SK-N-SH treated with all-trans-retinoic acid at 6 μM for 48 hours (cell line): Measurements from ENCODE around the gene ZNF503.

ENCODE experiments used
- ARNTL ChIP-seq: fragments of 450-650 bp; formaldehyde crosslinking; IDR thresholded peaks from 2 replicates; pipeline ENCODE4 v1.5.0; 2020; ENCODE audit warnings: low read depth, mild to moderate bottlenecking, moderate library complexity, borderline replicate concordance
- CREB5 ChIP-seq: fragments of 250-450 bp; sonication (Bioruptor Pico); IDR thresholded peaks from 2 replicates; pipeline ENCODE4 v1.5.1; 2020; ENCODE audit warnings: low read depth, mild to moderate bottlenecking, moderate library complexity
- ISL1 ChIP-seq: fragments of 250-450 bp; sonication (Bioruptor Pico); IDR thresholded peaks from 2 replicates; pipeline ENCODE4 v2.1.2; 2022; ENCODE audit warnings: mild to moderate bottlenecking, moderate library complexity
- OSR1 ChIP-seq: fragments of 250-450 bp; sonication (Bioruptor Pico); IDR thresholded peaks from 2 replicates; pipeline ENCODE4 v1.8.0; 2022; ENCODE audit warnings: moderate library complexity, mild to moderate bottlenecking, inconsistent platforms
- POU6F1 ChIP-seq: fragments of 250-450 bp; sonication (Bioruptor Pico); IDR thresholded peaks from 2 replicates; pipeline ENCODE4 v1.8.0; 2021; ENCODE audit warnings: low read depth, mild to moderate bottlenecking, moderate library complexity, borderline replicate concordance
- RARB ChIP-seq: fragments of 250-450 bp; sonication (Bioruptor Pico); IDR thresholded peaks from 2 replicates; pipeline ENCODE4 v1.8.0; 2021; ENCODE audit warnings: mild to moderate bottlenecking, moderate library complexity
- ZFP3 ChIP-seq: fragments of 250-450 bp; sonication (Bioruptor Pico); IDR thresholded peaks from 2 replicates; pipeline ENCODE4 v1.5.0; 2020; ENCODE audit warnings: mild to moderate bottlenecking, moderate library complexity
- ZFP30 ChIP-seq: fragments of 450-650 bp; formaldehyde crosslinking; IDR thresholded peaks from 2 replicates; pipeline ENCODE4 v1.5.0; 2022; ENCODE audit warnings: mild to moderate bottlenecking, moderate library complexity
- ZNF8 ChIP-seq: fragments of 450-650 bp; formaldehyde crosslinking; IDR thresholded peaks from 2 replicates; pipeline ENCODE4 v1.5.0; 2020; ENCODE audit warnings: mild to moderate bottlenecking, moderate library complexity

- TF ChIP-seq RARB (CRISPR knock-in tag), result no peak
- no peak for TF ChIP-seq POU6F1 (CRISPR knock-in tag)
- TF ChIP-seq ZFP30, result no peak
- no peak for TF ChIP-seq ARNTL (CRISPR knock-in tag)
- TF ChIP-seq CREB5, result no peak
- TF ChIP-seq ISL1, result no peak
- TF ChIP-seq OSR1 (CRISPR knock-in tag), result no peak
- no peak for TF ChIP-seq ZNF8
- TF ChIP-seq ZFP3 (CRISPR knock-in tag), result no peak
These were observed 3.9 kb downstream of the ZNF503 start for GRCh38 chr10:75397496-75398199.
